GM18519 (cell line): ENCODE data around the gene TNPO3.

Source experiments
- ATAC-seq: cut with Tn5 transposase; IDR thresholded peaks from one replicate; pipeline ENCODE4 v1.9.1; 2021; ENCODE audit warnings: mild to moderate bottlenecking, moderate library complexity; ENCODE audit not compliant: unreplicated experiment, low FRiP score

TNPO3 gene

DNA sequence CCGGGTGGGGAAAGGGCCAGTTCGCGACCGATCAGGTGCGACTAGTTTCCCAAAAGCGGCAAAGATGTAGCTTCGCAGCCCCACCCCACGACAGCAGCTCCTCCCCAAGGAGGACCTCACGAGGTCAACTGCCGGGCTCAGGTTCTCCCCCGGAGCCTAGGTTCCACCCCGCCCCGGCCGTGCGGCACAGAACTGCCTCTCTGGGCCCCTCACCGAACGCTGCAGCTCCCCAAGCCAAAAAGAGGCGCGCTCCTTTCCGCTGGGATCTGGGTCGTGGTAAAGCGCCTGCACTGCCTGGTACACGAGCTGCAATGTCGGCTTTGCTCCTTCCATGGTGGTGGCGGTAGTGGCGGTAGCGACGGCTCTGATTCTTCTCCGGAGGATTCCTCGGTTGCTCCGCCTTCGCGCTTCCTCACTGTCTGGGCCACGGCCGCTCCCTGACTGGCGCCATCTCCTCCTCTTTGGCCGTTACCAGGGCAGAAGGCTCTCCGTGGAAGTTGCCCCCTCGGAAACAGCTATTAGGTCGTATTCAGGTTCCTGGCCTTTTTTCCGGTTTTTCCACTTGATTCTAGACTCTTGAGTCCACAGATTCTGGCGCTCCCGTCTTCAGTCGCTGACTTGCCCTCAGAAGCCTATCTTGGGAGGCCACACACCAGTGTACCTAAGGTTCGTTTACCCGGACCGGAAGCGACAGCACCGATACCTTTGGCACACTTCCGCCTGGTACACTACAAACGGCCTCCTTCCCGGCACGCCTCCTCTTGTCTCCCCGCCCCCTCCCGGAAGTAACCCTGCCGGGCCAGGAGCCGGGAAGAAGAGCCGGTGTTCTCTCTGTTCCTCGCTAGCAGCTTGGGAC lies at the start of gene TNPO3:
TSS of gene TNPO3 (minus strand) at position 674 of the 856 bp plus-strand sequence. CDS start at position 333, 341 bp downstream.
- peak; percentile 64 for ATAC-seq

DNA sequence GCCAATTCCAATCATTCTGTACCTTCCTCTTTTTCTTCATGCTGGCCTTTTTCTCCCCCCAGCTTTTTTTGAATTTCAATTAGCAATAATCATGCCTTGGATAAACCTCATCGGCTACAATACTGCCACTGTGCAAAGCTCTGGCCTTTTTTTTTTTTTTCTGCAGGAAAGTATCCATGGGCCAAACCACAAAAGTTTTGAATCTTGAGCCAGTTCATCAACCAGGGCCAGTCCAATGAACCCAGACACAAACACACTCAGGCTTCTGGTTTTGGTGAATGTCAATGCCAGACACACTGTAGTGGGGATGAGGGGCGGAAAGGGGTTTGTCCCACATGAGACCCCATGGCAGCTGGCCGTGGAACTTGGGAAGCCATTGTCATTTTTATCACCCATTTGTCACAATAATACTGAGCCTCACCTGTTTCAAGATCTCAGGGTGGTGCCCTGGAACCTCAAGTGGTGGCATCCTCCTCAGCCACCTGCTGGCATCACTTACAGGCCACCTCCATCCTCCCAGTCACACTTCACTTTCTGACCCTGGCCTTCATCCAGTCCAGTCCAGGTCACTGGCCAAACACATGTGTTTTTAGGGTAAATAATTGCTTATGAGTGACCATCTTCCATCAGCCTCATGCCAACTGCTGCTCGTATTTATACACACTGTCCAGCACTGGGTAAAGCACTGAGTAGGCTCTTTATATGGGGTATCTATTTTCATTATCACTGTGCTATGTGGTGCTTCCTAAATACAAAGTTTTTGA lies 48.8 kb upstream of the TNPO3 start:
- ATAC-seq = no peak

DNA sequence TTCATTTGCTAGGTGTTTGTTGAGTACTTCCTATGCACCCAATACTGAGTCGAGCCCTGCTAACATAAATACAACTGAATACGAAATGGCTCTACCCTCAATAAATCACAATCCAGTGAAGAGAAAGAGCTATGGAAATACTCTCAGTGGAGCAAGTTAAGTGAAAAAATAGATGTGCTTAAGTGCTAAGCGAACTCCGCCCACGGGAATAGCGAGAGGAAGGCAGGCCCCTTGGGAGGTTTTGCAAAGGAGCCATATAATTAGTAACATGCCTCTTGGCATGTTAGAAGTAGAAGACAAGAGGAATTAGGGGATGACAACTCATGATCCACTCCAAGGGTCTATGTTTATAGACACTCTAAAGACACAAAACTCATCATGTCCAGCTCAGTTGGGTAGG lies 46.8 kb upstream of the TNPO3 start:
- no peak for ATAC-seq

DNA sequence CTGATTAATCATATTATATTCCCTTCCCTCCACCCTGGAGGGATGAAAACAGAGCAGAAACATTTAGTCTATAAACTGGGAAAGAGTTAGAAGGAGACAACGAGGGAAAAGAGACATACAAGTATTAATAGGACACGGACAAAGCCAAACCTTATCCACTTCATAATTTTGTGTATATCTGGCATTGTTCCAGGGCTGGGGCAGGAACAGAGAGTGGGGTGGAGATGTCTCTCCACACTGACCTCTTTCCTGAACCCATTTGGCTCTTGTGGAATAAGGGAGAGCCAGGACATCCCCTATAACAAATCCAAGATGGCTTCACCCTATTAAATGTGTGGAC lies 45.9 kb upstream of the TNPO3 start:
- ATAC-seq = no peak

DNA sequence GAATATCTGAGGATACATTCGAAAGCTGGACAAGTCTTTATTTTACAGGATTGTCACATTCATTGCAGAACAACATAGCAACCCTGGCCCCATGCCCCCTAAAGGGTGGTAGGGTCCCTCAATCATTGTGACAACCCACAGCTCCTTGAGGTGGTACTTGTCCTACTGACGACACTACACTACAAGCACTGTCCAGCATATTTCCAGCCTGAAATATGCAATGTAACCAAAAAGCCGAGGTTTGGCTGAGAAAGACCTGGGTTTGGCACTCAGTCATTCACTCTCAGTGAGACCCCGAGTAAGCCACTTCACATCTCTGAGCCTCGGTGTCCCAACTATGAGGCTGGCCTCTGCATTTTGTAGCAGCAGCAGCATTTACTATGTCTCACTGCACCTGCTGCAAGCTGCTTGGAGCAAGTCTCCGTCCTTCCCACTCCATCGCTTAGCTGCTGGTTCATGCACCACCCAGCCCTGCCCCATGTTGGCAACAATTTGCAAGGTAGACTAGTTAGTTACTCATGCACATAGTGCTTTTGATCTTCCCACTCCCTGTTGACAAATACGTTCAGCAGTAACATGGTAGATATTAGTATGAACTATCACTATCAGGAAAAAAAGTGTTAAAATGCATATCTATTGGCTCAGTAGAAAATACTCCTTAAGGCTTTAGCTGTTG lies 43.6 kb upstream of the TNPO3 start:
- no peak for ATAC-seq

DNA sequence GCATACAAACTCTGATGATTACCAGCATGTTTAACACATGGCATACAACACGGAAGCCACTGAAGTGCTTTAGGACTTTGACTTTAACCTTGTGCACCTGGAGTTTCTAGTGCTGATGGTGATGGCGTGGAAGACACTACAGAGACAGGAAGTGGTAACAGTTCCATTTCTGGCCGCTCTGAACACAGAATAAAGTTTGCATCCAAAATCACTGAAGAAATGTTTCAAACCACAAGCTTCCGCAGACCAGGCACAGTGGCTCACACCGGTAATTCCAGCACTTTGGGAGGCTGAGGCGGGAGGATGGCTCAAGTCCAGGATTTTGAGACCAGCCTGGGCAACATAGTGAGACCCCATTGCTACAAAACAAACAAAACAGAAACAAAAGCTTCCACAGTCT lies 40.3 kb upstream of the TNPO3 start:
- ATAC-seq = peak; percentile 54

DNA sequence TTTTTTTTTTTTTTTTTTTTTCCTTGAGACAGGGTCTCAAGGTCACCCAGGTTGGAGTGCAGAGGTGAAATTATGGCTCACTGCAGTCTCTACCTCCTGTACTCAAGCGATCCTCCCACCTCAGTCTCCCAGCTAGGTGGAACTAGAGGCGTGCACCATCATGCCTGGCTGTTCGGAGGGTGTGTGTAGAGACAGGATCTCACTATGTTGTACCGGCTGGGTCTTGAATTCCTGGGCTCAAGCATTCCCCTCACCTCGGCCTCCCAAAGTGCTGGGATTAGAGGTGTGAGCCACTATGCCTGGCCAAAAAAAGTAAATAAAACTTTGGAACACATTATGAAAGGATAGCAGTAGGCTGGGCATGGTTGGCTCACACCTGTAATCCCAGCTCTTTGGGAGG lies 39.6 kb upstream of the TNPO3 start:
- ATAC-seq = no peak

DNA sequence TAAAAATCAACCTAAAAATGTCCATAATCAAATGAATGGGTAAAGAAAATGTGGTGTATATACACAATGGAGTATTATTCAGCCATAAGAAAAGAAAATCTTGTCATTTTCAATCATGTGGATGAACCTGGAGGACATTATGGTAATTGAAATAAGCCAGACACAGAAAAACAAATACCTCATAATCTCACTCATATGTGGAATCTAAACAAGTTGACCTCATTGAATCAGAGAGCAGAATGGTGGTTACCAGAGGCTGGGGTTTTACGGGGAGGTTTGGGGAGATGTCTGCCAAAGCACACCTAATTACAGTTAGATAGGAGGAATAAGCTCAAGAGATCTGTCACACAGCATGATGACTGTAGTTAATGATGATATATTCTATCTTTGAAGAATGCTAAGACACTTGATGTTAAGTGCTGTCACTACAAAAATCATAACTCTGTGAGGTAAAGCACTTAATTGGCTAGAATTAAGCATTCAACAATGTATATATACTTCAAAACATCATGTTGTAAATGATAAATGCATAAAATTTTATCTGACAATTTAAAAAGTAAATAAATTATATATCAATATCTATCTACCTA lies 39.1 kb upstream of the TNPO3 start:
- ATAC-seq = no peak

DNA sequence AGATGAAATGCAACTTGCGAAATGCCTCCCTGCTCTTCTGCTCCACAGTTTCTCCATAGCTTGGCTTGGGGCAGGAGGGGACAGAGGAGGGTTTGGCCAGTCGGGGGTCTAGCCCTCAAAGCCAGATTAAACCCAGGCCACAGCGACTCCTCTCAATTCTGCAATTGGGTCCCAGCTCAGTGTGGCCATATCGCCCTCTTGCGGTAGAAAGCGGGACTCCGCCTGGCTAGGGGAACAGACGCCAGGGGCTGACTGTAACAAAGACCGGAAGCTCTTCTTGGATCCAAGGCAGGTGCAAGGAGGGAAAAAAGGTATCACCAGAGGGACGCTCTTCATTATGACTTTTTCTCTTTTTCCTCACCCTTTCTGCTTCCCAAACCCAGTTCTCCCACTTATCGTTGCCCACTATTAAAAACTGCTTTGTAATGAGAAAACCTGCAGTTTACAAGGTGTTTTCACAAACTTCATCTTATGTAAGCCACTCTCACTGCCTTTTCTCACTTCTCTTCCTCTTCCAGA lies 36.6 kb upstream of the TNPO3 start:
- no peak for ATAC-seq

DNA sequence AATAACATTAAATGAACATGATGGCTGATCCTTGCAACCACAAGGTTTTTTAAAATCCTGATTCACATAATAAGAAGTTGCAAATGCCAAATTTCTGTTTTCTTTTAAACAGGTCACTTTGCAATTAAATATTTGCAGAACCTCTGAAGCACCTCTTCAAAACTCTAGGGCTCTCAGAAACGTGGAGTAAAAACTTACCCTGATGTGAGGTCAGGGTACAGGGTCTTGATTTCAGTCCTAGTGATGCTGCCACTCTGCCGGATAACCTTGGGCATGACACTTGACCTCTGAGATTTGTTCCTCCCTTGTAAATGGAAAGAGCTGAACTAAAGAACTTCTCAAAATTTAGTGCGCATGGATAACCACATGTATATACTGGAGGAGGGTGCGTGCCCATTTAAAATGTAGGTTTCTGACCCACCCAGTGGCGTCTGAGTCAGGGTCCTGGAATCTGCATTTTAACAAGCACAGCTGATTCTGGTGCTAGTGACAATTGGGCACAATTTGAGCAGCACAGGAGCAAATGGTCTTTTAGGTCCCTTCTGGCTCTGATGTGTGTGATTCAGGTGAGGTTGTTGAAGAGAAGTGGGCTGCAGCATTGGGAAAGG lies 35.5 kb upstream of the TNPO3 start:
- no peak for ATAC-seq

DNA sequence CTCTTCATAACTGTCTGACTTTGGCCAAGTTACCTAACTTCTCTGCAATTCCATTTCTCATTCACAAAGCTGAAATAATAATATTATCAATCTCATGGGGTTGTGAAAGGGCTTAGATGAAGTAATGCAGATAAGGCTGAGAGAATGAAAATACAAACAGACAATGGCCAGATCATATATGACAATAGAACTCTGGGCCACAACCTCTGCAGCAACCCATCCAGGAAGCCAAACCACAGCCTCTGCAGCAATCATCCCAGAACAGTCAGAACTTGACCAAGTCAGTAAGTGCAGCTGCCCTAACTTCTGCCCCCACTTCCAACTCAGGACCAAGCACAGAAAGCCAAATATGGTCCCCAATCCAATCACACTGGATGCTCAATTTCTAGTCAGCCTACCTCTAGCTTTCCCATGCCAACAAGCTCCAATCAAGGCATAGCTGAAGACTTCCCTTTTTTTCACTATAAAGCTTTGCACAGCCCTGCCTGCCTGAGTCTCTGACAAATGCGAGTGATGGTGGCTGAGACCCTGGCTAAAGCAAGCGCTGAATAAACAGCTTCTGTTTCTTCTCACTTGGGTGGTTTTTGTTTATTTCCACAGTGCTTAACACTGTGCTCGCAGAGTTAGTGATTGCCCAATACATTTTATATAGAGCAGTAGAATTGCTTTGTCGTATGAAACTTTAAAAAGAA lies 34.8 kb upstream of the TNPO3 start:
- peak; percentile 66 for ATAC-seq

DNA sequence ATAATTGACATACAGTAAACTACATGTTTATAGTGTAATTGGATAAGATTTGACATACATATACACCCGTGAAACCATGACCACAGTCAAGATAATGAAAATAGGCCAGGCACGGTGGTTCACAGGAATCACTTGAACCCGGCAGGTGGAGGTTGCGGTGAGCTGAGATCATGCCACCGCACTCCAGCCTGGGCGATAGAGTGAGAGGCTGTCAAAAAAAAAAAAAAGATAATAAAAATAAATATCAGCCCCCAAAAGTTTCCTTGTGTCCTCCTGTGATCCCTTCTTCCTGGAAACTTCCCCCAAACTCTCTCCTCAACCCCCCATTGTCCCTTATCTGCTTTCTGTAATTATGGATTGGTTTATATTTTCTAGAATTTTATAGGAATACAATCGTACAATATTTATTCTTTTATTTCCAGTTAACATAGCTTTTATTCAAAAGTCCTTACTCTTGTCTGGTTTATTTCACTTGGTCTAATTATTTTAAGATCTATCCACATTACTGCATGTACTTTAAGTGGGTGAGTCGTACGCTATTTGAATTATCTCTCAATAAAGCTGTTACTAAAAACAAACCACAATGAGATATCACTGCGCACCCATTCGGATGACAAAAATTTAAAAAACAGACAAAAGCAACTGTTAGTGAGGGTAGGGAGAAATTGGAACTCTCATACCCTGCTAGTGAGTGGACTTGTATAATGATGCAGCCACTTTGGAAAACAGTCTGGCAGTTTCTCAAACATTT lies 30.1 kb upstream of the TNPO3 start:
- no peak for ATAC-seq

DNA sequence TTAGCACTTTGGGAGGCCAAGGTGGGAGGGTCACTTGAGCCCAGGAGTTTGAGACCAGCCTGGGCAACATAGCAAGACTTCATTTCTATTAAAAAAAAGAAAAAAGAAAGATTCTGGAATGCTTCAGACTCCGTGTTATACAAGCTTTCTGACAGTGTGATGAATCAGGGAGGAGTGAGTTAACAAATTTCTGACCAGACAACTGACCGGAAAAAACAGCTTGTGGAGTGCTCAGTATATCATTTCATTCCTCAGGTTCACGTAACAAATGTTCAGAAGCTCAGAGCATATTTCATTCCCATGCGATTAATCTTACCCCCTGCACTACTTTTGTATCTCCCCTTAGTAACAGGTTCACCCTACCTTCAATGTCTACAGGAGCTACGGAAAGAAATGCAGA lies 28.6 kb upstream of the TNPO3 start:
- ATAC-seq = no peak

DNA sequence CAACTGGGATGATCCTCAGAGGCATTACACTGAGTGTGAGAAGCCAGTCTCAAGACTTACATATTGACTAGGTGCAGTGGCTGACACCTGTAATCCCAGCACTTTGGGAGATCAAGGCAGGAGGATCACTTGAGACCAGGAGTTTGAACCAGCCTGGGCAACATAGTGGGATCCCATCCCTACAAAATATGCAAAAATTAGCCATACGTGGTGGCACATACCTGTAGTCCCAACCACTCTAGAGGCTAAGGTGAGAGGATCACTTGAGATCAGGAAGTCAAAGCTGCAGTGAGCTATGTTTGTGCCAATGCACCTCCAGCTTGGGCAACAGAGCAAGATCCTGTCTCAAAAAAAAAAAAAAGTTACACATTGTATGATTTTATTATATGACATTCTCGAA lies 23.5 kb upstream of the TNPO3 start:
- ATAC-seq = no peak

DNA sequence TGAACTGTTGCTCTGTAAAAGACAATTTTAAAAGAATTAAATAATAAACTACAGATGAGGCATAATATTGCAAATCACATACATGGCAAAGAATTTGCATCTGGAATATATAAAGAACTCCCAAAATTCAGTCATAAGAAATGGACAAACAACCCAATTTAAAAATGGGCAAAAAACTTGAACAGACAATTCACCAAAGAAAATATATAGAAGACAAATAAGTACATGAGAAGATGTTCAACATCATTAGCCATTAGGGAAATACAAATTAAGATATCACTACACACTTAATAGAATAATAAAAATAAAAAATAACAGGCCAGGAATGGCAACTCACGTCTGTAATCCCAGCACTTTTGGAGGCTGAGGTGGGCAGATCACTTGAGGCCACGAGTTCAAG lies 22.0 kb upstream of the TNPO3 start:
- ATAC-seq = no peak

DNA sequence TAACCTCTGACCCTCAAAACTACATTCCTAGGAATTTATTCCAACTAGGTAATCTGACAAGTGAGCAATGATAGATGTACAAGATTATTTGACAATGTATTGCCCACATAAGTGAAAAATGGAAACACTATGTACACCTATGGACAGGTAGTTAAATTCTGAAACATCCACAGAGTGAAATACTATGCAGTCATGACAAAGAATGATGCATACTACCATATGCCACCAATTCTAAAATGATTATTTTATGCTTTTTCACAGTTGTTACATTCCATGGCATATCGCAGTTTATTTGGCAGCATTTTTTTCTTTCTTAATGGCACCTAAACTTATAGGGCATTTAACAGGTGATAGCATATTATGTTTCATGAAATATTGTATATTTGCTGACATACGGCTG lies 20.1 kb upstream of the TNPO3 start:
- ATAC-seq = no peak

DNA sequence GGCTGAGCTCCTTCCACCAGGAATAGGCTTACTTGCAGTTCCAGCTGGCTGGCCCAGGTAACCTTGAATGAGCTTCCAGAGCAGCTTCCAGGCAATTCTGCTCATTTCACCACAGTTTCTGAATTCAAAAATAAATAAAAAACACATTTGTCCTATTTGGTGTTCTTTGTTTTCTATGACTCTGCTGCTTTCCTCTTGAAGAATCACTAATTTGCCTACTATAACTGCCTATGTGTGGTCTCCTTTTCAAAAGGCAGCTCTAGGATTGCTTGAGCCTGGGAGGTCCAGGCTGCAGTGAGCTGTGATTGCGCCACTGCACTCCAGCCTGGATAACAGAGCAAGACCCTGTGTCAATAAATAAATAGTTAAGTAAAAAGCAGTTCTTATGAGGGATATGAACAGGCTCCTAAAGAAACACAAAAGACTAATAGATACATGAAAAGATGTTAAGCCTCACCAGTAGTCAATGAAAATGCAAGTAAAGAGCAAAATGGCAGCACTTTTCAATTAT lies 19.5 kb upstream of the TNPO3 start:
- ATAC-seq = no peak

DNA sequence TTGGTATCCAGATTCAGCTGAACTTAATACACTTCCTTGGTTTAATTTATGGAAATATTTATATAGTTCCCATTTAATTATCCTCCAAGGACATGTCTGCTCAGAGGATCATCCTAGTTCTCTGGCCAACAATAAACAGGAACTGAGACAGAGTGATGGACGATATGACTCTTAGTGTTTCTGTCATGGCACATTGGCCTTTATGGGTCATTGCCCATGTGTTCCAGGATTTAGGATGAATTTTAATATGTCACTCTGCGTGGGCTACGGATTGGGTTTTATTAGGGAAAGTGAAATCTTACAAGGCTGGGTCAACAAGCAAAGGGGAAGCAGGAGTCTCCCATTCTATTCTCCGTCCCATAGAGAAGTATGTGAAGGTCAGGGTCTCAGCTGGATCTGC lies 18.8 kb upstream of the TNPO3 start:
- no peak for ATAC-seq

DNA sequence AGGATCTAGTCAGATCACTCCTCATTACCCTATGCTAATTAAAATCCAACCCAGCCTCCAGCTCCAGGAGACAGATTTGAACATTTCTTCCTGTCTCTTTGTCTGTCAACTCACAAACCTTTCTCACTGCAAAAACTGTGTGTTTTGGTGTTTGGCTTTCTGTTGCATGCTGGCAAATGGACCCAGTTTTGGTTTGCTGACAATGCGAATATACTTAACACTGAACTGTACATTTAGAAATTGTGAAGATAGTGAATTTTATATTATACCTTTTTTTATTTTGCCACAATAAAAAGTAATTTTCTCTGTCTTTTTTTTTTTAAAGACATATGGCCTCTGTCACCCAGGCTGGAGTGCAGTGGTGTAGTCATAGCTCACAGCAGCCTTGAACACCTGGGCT lies 18.3 kb upstream of the TNPO3 start:
- ATAC-seq = no peak
